Measurements from ENCODE around the gene COL23A1. TPM values are rescaled to one million over a fixed set of nuclear protein-coding genes. Genes with fewer than 3 reads are reported as not detected.

The COL23A1 gene
- total and polyA plus RNA-seq, 2 of the 13 experiments (the other 11 are each of a cell fraction or from before 2014, with no cell fraction given), result not detected

- TF ChIP-seq, protein P1, sequence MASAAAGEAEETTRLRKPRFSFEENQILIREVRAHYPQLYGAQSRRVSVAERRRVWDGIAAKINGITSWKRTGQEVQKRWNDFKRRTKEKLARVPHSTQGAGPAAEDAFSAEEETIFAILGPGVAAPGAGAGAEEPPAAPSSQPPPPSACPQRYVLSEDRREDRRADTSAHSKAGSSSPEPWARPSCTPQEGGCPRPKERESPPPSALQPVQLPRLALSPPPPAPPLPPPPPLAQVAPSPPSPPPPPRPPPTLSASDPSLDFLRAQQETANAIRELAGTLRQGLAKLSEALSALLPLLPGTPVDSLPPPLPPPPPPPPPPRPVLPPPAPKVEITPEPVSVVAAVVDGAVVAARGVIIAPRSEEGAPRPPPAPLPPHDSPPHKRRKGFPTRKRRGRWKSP (CRISPR knock-in tag; IDR thresholded peaks at IDR 0.05), result no peak
- TF ChIP-seq THAP11 (CRISPR knock-in tag; IDR thresholded peaks at IDR 0.05), result no peak
Observed at GRCh38 chr5:178356431-178356872, 233.7 kb downstream of the COL23A1 start (continued).

DNA sequence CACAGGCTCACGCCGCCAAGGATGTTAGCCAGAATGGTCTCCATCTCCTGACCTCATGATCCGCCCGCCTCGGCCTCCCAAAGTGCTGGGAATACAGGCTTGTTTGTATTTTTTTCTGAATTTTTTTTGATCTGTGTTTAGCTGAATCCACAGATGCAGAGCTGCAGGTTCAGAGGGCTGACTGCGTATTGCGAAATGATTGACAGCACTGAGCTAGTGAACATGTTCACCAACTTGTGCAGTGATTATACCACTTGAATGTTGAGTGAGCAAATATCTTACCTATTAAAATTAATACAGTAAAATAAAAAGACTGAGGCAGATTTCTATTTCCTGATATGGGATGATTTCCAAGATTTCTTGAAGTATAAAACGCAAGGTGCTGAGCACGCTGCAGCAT is 234.5 kb downstream of the COL23A1 start:
- 39% methylated on average over 9 of the region's 9 CpGs for WGBS (ENCODE audit: low lambda C conversion rate)
- TF ChIP-seq ZNF552 (CRISPR knock-in tag; IDR thresholded peaks at IDR 0.05; ENCODE audit: borderline replicate concordance) (no peak), PBX2 (CRISPR knock-in tag; IDR thresholded peaks at IDR 0.05) (peak; percentile 70), ATAD3A (CRISPR knock-in tag; IDR thresholded peaks at IDR 0.05) (no peak), ZNF317 (CRISPR knock-in tag; IDR thresholded peaks at IDR 0.05) (no peak), ISL2 (CRISPR knock-in tag; IDR thresholded peaks at IDR 0.05) (no peak), CEBPG (CRISPR knock-in tag; IDR thresholded peaks at IDR 0.05) (peak; percentile 63; the same call in 1 of the 2 replicates), CEBPB (IDR thresholded peaks at IDR 0.05; ENCODE audit: borderline replicate concordance, low read depth, low read length) (peak; percentile 92)
- Histone ChIP-seq H3K79me2 (ENCODE audit: insufficient read depth, low read length) (no peaks in the 10 kb centered on the region), H3K4me2 (ENCODE audit: low read depth, low read length) (no peak overlapping the region), H3K9ac (ENCODE audit: insufficient read depth, low read depth, low read length) (no peak overlapping the region), H3K9me3 (ENCODE audit: low read length) (no peaks in the 10 kb centered on the region), H4K20me1 (ENCODE audit: insufficient read depth, low read length) (no peaks in the 10 kb centered on the region; the same call in 1 of the 2 replicates), H2AFZ (ENCODE audit: low read length) (no peak overlapping the region), H3K4me3 (replicated peaks in 1 of 3; ENCODE audit: insufficient read depth in 1 of 3, low read depth in 2 of 3, low read length in 3 of 3) (no peak overlapping the region), H3K4me1 (ENCODE audit: insufficient read depth, low read length) (no peaks in the 10 kb centered on the region), H3K36me3 (replicated peaks in 1 of 2; ENCODE audit: control insufficient read depth in 1 of 2, insufficient read depth in 2 of 2, low read length in 2 of 2) (no peaks in the 10 kb centered on the region), H3K27ac (ENCODE audit: extremely low read length, insufficient read depth, low read length) (no peak overlapping the region), H3K27me3 (ENCODE audit: control insufficient read depth in 1 of 2, insufficient read depth in 2 of 2, low read length in 2 of 2) (peaks cover 1 to 32% of the 10 kb centered on the region in 2 experiments; a peak in 4 of 5 replicates)
- POLR2A ChIA-PET, result no interaction called here
- CTCF ChIA-PET (ENCODE audit: low intra/inter-chr PET ratio, low total read pairs), result no interaction called here
- no peak for DNase-seq (ENCODE audit: low spot score)
- BruUV-seq (replicated peaks), result no TSS peak
- FAIRE-seq, result no peak
- in situ Hi-C loops (cut with HindIII; ENCODE audit: extremely low pct_ligation_motif_present, low pct_unique_long_range_greater_than_20kb), result no loop called here
- no peak for ATAC-seq
- intact Hi-C loops (cut with micrococcal nuclease; ENCODE audit: unreplicated experiment), result no loop called here
